ENCODE data around the gene SLC1A2.

SLC1A2 gene

GRCh38 chr11:35313066-35313759 is 106.1 kb downstream of the SLC1A2 start:
- no peak for DNase-seq
- no peaks in the 10 kb centered on the region for H3K36me3 ChIP-seq
- no peaks in the 10 kb centered on the region for H3K9me3 ChIP-seq
- peaks cover 0 to 8% (median 3%) of the 10 kb centered on the region in 4 donors for H3K4me1 ChIP-seq
- H3K27me3 ChIP-seq = no peaks in the 10 kb centered on the region
- intact Hi-C loops (cut with DNase I; ENCODE audit: low total_unique reads) = no loop called here
- TF ChIP-seq CTCF (IDR thresholded peaks at IDR 0.05) = no peak
- no peak overlapping the region for H3K4me3 ChIP-seq
- H3K27ac ChIP-seq = no peak overlapping the region

GRCh38 chr11:35311331-35311730 is 108.0 kb downstream of the SLC1A2 start:
- Histone ChIP-seq H3K9me3 (no peaks in the 10 kb centered on the region), H3K27ac (no peak overlapping the region), H3K27me3 (no peaks in the 10 kb centered on the region), H3K4me3 (no peak overlapping the region), H3K4me1 (peaks cover 0 to 6% (median 3%) of the 10 kb centered on the region in 4 donors), H3K36me3 (no peaks in the 10 kb centered on the region)
- intact Hi-C loops (cut with DNase I; ENCODE audit: low total_unique reads) = no loop called here
- no peak for DNase-seq
- TF ChIP-seq CTCF (IDR thresholded peaks at IDR 0.05) = no peak

- no peak for DNase-seq
- intact Hi-C loops (cut with DNase I; ENCODE audit: low total_unique reads) = loop anchor here (10.0 kb wide), 1 partner anchor 723 kb away; no protein-coding TSS in a partner anchor
- H3K27ac ChIP-seq = no peak overlapping the region
- H3K36me3 ChIP-seq = no peaks in the 10 kb centered on the region
- no peak for TF ChIP-seq CTCF (IDR thresholded peaks at IDR 0.05)
- no peaks in the 10 kb centered on the region for H3K9me3 ChIP-seq
- no peaks in the 10 kb centered on the region for H3K27me3 ChIP-seq
- no peak overlapping the region for H3K4me3 ChIP-seq
- H3K4me1 ChIP-seq = peaks cover 0 to 9% (median 6%) of the 10 kb centered on the region in 4 donors
Measured at GRCh38 chr11:35308157-35308556, 111.2 kb downstream of the SLC1A2 start.

- Histone ChIP-seq H3K36me3 (no peaks in the 10 kb centered on the region), H3K4me3 (no peak overlapping the region), H3K27ac (no peak overlapping the region), H3K9me3 (no peaks in the 10 kb centered on the region), H3K27me3 (no peaks in the 10 kb centered on the region), H3K4me1 (peaks cover 0 to 13% (median 6%) of the 10 kb centered on the region in 4 donors)
- DNase-seq = no peak
- no peak for TF ChIP-seq CTCF (IDR thresholded peaks at IDR 0.05)
- intact Hi-C loops (cut with DNase I; ENCODE audit: low total_unique reads) = loop anchor here (10.0 kb wide), 1 partner anchor 722 kb away; no protein-coding TSS in a partner anchor
Measured at GRCh38 chr11:35307221-35307621, 112.1 kb downstream of the SLC1A2 start.

- Histone ChIP-seq H3K4me3 (no peak overlapping the region), H3K36me3 (no peaks in the 10 kb centered on the region), H3K27me3 (no peaks in the 10 kb centered on the region), H3K27ac (no peak overlapping the region), H3K9me3 (no peaks in the 10 kb centered on the region), H3K4me1 (peaks cover 0 to 13% (median 6%) of the 10 kb centered on the region in 4 donors)
- intact Hi-C loops (cut with DNase I; ENCODE audit: low total_unique reads) = loop anchor here (10.0 kb wide), 1 partner anchor 721 kb away; no protein-coding TSS in a partner anchor
- TF ChIP-seq CTCF (IDR thresholded peaks at IDR 0.05) = peak; percentile 16 to 25
- no peak for DNase-seq
Measured at GRCh38 chr11:35305670-35306382, 113.5 kb downstream of the SLC1A2 start.

Data from tibial artery (tissue), 4 donors.